Psoas muscle (tissue), 8 donors: ENCODE results near the gene TEX26. TPM values are rescaled to one million over a fixed set of nuclear protein-coding genes. Genes with fewer than 3 reads are reported as not detected.

ENCODE experiments used
- ATAC-seq, 4 donors: fragments of 200-7000 bp; cut with Tn5 transposase; one replicate each; pipeline ENCODE4 v1.9.1; 2020; ENCODE audit warnings: moderate library complexity in 3 of 4, mild to moderate bottlenecking in 2 of 4
- DNase-seq, 2 donors: peaks; one replicate each; pipeline ENCODE4 v3.0.0-alpha.2; 2020
- H3K27ac ChIP-seq: fragments of 200-600 bp; one replicate; pipeline ENCODE4 v1.8.0; 2022
- H3K27me3 ChIP-seq, 3 donors: fragments of 200-600 bp in 1 of 3; one replicate each; pipeline versions ENCODE4 v1.6.1 to v1.8.0; 2013 to 2022; ENCODE audit warnings: low read length in 2 of 3, mild to moderate bottlenecking in 2 of 3, moderate library complexity in 1 of 3; ENCODE audit not compliant: insufficient read depth in 3 of 3
- H3K36me3 ChIP-seq, 2 donors: fragments of 200-600 bp in 1 of 2; one replicate each; pipeline versions ENCODE4 v1.6.1 to v1.8.0; 2013 to 2022; ENCODE audit warnings: low read depth in 1 of 2, mild to moderate bottlenecking in 1 of 2, moderate library complexity in 1 of 2; ENCODE audit not compliant: insufficient read depth in 1 of 2
- H3K4me1 ChIP-seq: fragments of 200-600 bp; one replicate; pipeline ENCODE4 v1.8.0; 2022
- H3K4me3 ChIP-seq: fragments of 200-600 bp; one replicate; pipeline ENCODE4 v1.8.0; 2022; ENCODE audit warnings: mild to moderate bottlenecking
- H3K9me3 ChIP-seq: fragments of 200-600 bp; one replicate; pipeline ENCODE4 v1.8.0; 2022
- CTCF ChIP-seq: fragments of 200-600 bp; IDR thresholded peaks from one replicate; pipeline ENCODE4 v1.8.0; 2022; ENCODE audit warnings: antibody characterized with exemption
- WGBS, 3 donors: extraction: QIAGEN DNeasy Blood & Tissue Kit; methylation state at CpG; one replicate each; pipeline versions ENCODE4 v1.1.6 to v1.1.7; 2013; 5-methylcytosine and 5-hydroxymethylcytosine counted together
- intact Hi-C, 2 donors: fragments of 100-400 bp; cut with DNase I; formaldehyde crosslinking; loops; one replicate each; pipeline versions ENCODE4 v1.11.0 to v1.14.2; 2022
- polyA plus RNA-seq, 3 donors: library from polyadenylated mRNA; stranded (reverse); fragments of 200-250 nt; gene quantifications; one replicate each; pipeline ENCODE4 v1.2.3, GENCODE V29; 2013
- total RNA-seq, 4 donors: library from RNA; stranded (reverse); fragmentation: NEBNext Ultra II Directional in 2 of 4; extraction: Animal tissue kit (Norgen Biotek cat#: 25700) in 2 of 4; gene quantifications; one replicate each; pipeline versions ENCODE4 v1.2.1 to v1.2.4, GENCODE V29; 2021 to 2023
- donor health status: healthy with polysubstance abuse.
- donor health status: DM: no; HTN: no; CAD: no; lungs with moderate emphysema.
- donor health status: Bipolar disorder and iron deficiency.
- donor health status: healthy.
- donor health status: DM: yes; HTN: yes; CAD: no.
- donor health status: DM: no; HTN: no; CAD: no.
- donor health status: DM: no; HTN: no; CAD: no.
- donor health status: DM: yes; HTN: yes; CAD: no.

Gene TEX26
- total and polyA plus RNA-seq, 7 donors: 0.04 TPM; not detected in 6

- no peak overlapping the region for H3K27ac ChIP-seq
- DNase-seq (no peak), ATAC-seq (no peak)
- TF ChIP-seq CTCF: no peak
- intact Hi-C loops: no loop called here
- peaks cover 5% of the 10 kb centered on the region for H3K9me3 ChIP-seq
- H3K27me3 ChIP-seq: no peaks in the 10 kb centered on the region
- H3K36me3 ChIP-seq: no peaks in the 10 kb centered on the region
- 30 to 36% (median 35%) methylated on average over 3 of the region's 3 CpGs for WGBS, 3 donors
- no peaks in the 10 kb centered on the region for H3K4me1 ChIP-seq
- H3K4me3 ChIP-seq: no peak overlapping the region
Observed at GRCh38 chr13:30943881-30944280, 11.4 kb downstream of the TEX26 start.

GRCh38 chr13:30957258-30957943, 24.9 kb downstream of the TEX26 start:
- 71 to 73% (median 73%) methylated on average over 5 of the region's 5 CpGs for WGBS, 3 donors
- no peak for TF ChIP-seq CTCF

GRCh38 chr13:30959678-30960077, 27.2 kb downstream of the TEX26 start:
- intact Hi-C loops: no loop called here
- H3K27ac ChIP-seq: no peak overlapping the region
- WGBS, 3 donors: 83 to 93% (median 87%) methylated on average over 1 of the region's 1 CpG
- no peaks in the 10 kb centered on the region for H3K4me1 ChIP-seq
- no peak for ATAC-seq
- H3K4me3 ChIP-seq: no peak overlapping the region
- H3K36me3 ChIP-seq: no peaks in the 10 kb centered on the region
- no peak for DNase-seq
- no peaks in the 10 kb centered on the region for H3K9me3 ChIP-seq
- no peak for TF ChIP-seq CTCF
- H3K27me3 ChIP-seq: no peaks in the 10 kb centered on the region

More at GRCh38 chr13:30957258-30957943, 24.9 kb downstream of the TEX26 start:
- Histone ChIP-seq H3K36me3 (no peaks in the 10 kb centered on the region), H3K9me3 (no peaks in the 10 kb centered on the region), H3K27ac (no peak overlapping the region), H3K27me3 (no peaks in the 10 kb centered on the region), H3K4me3 (no peak overlapping the region), H3K4me1 (no peaks in the 10 kb centered on the region)
- DNase-seq: no peak
- ATAC-seq: no peak
- intact Hi-C loops: no loop called here

- intact Hi-C loops: no loop called here
- ATAC-seq (no peak), DNase-seq (no peak)
- Histone ChIP-seq H3K36me3 (no peaks in the 10 kb centered on the region), H3K27me3 (no peaks in the 10 kb centered on the region), H3K27ac (no peak overlapping the region), H3K4me1 (no peaks in the 10 kb centered on the region), H3K9me3 (no peaks in the 10 kb centered on the region), H3K4me3 (no peak overlapping the region)
- 11 to 19% (median 18%) methylated on average over 5 of the region's 5 CpGs for WGBS, 3 donors
- TF ChIP-seq CTCF: no peak
Observed at GRCh38 chr13:30963791-30964190, 31.3 kb downstream of the TEX26 start.

- WGBS, 3 donors: 88 to 93% (median 92%) methylated on average over 1 of the region's 1 CpG
- ATAC-seq (no peak), DNase-seq (no peak)
- H3K36me3 ChIP-seq: no peaks in the 10 kb centered on the region
- no peak overlapping the region for H3K27ac ChIP-seq
- no peaks in the 10 kb centered on the region for H3K4me1 ChIP-seq
- TF ChIP-seq CTCF: no peak
- intact Hi-C loops: no loop called here
- no peaks in the 10 kb centered on the region for H3K27me3 ChIP-seq
- H3K4me3 ChIP-seq: no peak overlapping the region
- no peaks in the 10 kb centered on the region for H3K9me3 ChIP-seq
Observed at GRCh38 chr13:30965380-30965779, 32.9 kb downstream of the TEX26 start.
